Activated B cell treated with CpG ODN at 0.5 μM for 24 hours (primary cell): Measurements from ENCODE around the gene CDHR4. TPM values are rescaled to one million over a fixed set of nuclear protein-coding genes. Genes with fewer than 3 reads are reported as not detected.
A peak's percentile ranks its signal among the peaks of the same experiment; 100 is the strongest.
"Not testable (repeated sequence)": the region's sequence is repeated elsewhere in the genome, so short reads cannot be mapped to it uniquely, and the experiment has no call there.

Source experiments
- ATAC-seq: fragments of 200-7000 bp; cut with Tn5 transposase; one replicate; pipeline ENCODE4 v1.10.0; 2021; ENCODE audit warnings: low read depth, mild to moderate bottlenecking, moderate library complexity
- CTCF ChIA-PET: fragments of 350-600 bp; sonication (Branson Sonifier 250); formaldehyde crosslinking; loops from one replicate; lab custom pipeline; 2021; ENCODE audit warnings: antibody characterized with exemption; lab: Charles Lee
- POLR2A ChIA-PET: fragments of 350-600 bp; sonication (Branson Sonifier 250); formaldehyde crosslinking; loops from one replicate; lab custom pipeline; 2021; ENCODE audit warnings: antibody characterized with exemption; lab: Charles Lee
- DNase-seq: peaks from one replicate; pipeline ENCODE4 v3.0.0; 2022
- H3K27ac Mint-ChIP-seq: one replicate; pipeline ENCODE4 v1.8.0; 2020; ENCODE audit warnings: mixed read lengths
- H3K27me3 Mint-ChIP-seq: one replicate; pipeline ENCODE4 v1.8.0; 2021; ENCODE audit warnings: mixed read lengths
- H3K36me3 Mint-ChIP-seq: one replicate; pipeline ENCODE4 v1.8.0; 2021; ENCODE audit warnings: low read depth, mixed read lengths
- H3K4me1 Mint-ChIP-seq: one replicate; pipeline ENCODE4 v1.8.0; 2021; ENCODE audit warnings: mixed read lengths
- H3K4me3 Mint-ChIP-seq: one replicate; pipeline ENCODE4 v1.8.0; 2020; ENCODE audit warnings: mild to moderate bottlenecking, mixed read lengths
- H3K9me3 Mint-ChIP-seq: one replicate; pipeline ENCODE4 v1.8.0; 2020; ENCODE audit warnings: mixed read lengths
- CTCF ChIP-seq: fragments of 200-600 bp; IDR thresholded peaks from one replicate; pipeline ENCODE4 v1.8.0; 2022; ENCODE audit warnings: antibody characterized with exemption, mild to moderate bottlenecking
- intact Hi-C: fragments of 100-400 bp; cut with micrococcal nuclease; formaldehyde crosslinking; loops from one replicate; pipeline ENCODE4 v1.15.1; 2024
- total RNA-seq: library from RNA; stranded (reverse); gene quantifications from 2 replicates; pipeline ENCODE4 v1.2.3, GENCODE V29; 2022

Gene CDHR4
- total RNA-seq, 1 donor from 2014 or later: not detected

GRCh38 chr3:49831341-49831740 lies 31.7 kb upstream of the CDHR4 start:
- H3K36me3 Mint-ChIP-seq: peaks cover 3% of the 10 kb centered on the region
- CTCF ChIA-PET: interaction anchor here (0.6 kb wide), 1 partner anchor 30 kb away, joined by 3 read pairs; no protein-coding TSS in a partner anchor
- no peaks in the 10 kb centered on the region for H3K27me3 Mint-ChIP-seq
- no peak for TF ChIP-seq CTCF
- DNase-seq (no peak), ATAC-seq (no peak)
- H3K4me3 Mint-ChIP-seq: no peak overlapping the region
- H3K4me1 Mint-ChIP-seq: peaks cover 3% of the 10 kb centered on the region
- H3K27ac Mint-ChIP-seq: no peak overlapping the region
- intact Hi-C loops: loop anchor here (10.0 kb wide), 1 partner anchor 47 kb away; the partner anchor contains the start of gene IP6K1
- POLR2A ChIA-PET: no interaction called here
- H3K9me3 Mint-ChIP-seq: no peaks in the 10 kb centered on the region

GRCh38 chr3:49826016-49826415 lies 26.3 kb upstream of the CDHR4 start:
- intact Hi-C loops: no loop called here
- Mint-ChIP-seq H3K36me3 (peaks cover 3% of the 10 kb centered on the region), H3K27ac (no peak overlapping the region), H3K27me3 (no peaks in the 10 kb centered on the region), H3K4me3 (no peak overlapping the region), H3K9me3 (no peaks in the 10 kb centered on the region), H3K4me1 (no peaks in the 10 kb centered on the region)
- ChIA-PET POLR2A (interaction anchor here (0.7 to 1.3 kb wide), 2 partner anchors 40 to 125 kb away, joined by 3 to 4 read pairs; partner anchors contain the start of gene IP6K1), CTCF (no interaction called here)
- ATAC-seq: no peak
- TF ChIP-seq CTCF: no peak
- DNase-seq: no peak

- H3K36me3 Mint-ChIP-seq, CTCF ChIA-PET, DNase-seq, H3K4me1 Mint-ChIP-seq, H3K4me3 Mint-ChIP-seq, H3K9me3 Mint-ChIP-seq, ATAC-seq, H3K27ac Mint-ChIP-seq, intact Hi-C loops, H3K27me3 Mint-ChIP-seq: not testable (repeated sequence)
- POLR2A ChIA-PET: interaction anchor here (1.2 kb wide), 2 partner anchors 10 to 18 kb away, joined by 3 to 5 read pairs; partner anchors contain the start of gene UBA7
These were observed 23.5 kb upstream of the CDHR4 start for GRCh38 chr3:49823131-49823530.

GRCh38 chr3:49813497-49814174 lies 14.0 kb upstream of the CDHR4 start, which contains the start of gene UBA7:
TSS of gene UBA7 (minus strand) at chr3:49813953. CDS start at chr3:49813787, 166 bp downstream.
- intact Hi-C loops: loop anchor here (1.0 kb wide), 1 partner anchor 8 kb away; no protein-coding TSS in a partner anchor
- Mint-ChIP-seq H3K27me3 (no peaks in the 10 kb centered on the region), H3K4me3 (peak within 1 kb of the TSS; percentile 94), H3K9me3 (no peaks in the 10 kb centered on the region), H3K27ac (peak within 1 kb of the TSS; percentile 97), H3K36me3 (peaks cover 35% of the 10 kb centered on the region), H3K4me1 (peaks cover 51% of the 10 kb centered on the region)
- DNase-seq: peak; percentile 35
- peak; percentile 90 for ATAC-seq
- TF ChIP-seq CTCF: no peak
- ChIA-PET POLR2A (interaction anchor here (0.6 to 9.8 kb wide), 9 partner anchors 9 to 90 kb away, joined by 3 to 138 read pairs (median 6); partner anchors contain the start of genes GMPPB, INKA1 and IP6K1), CTCF (interaction anchor here (0.8 to 2.0 kb wide), 4 partner anchors 10 to 31 kb away, joined by 3 to 24 read pairs (median 10); partner anchors contain the start of gene INKA1)

- H3K4me1 Mint-ChIP-seq: peaks cover 57% of the 10 kb centered on the region
- CTCF ChIA-PET: interaction anchor here (0.8 to 2.0 kb wide), 3 partner anchors 10 to 32 kb away, joined by 3 to 24 read pairs (median 16); partner anchors contain the start of gene INKA1
- ATAC-seq: no peak
These were observed 13.3 kb upstream of the CDHR4 start for GRCh38 chr3:49812916-49813496.

More at GRCh38 chr3:49812916-49813496, 13.3 kb upstream of the CDHR4 start:
- Mint-ChIP-seq H3K27ac (peak overlapping the region; percentile 97), H3K27me3 (no peaks in the 10 kb centered on the region), H3K9me3 (no peaks in the 10 kb centered on the region), H3K36me3 (peaks cover 37% of the 10 kb centered on the region), H3K4me3 (peak overlapping the region; percentile 94)
- no peak for TF ChIP-seq CTCF
- no peak for DNase-seq
- intact Hi-C loops: loop anchor here (1.0 kb wide), 1 partner anchor 8 kb away; no protein-coding TSS in a partner anchor
- POLR2A ChIA-PET: interaction anchor here (0.6 to 9.8 kb wide), 9 partner anchors 9 to 89 kb away, joined by 3 to 138 read pairs (median 6); partner anchors contain the start of genes GMPPB, INKA1 and IP6K1
